GM18870 (cell line): ENCODE measurements around the gene PHLDA2.
"Not testable (repeated sequence)": the region's sequence is repeated elsewhere in the genome, so short reads cannot be mapped to it uniquely, and the experiment has no call there.

Experiments used
- ATAC-seq: cut with Tn5 transposase; IDR thresholded peaks from one replicate; pipeline ENCODE4 v1.9.1; 2021; ENCODE audit warnings: moderate library complexity; ENCODE audit not compliant: unreplicated experiment

The PHLDA2 gene

DNA sequence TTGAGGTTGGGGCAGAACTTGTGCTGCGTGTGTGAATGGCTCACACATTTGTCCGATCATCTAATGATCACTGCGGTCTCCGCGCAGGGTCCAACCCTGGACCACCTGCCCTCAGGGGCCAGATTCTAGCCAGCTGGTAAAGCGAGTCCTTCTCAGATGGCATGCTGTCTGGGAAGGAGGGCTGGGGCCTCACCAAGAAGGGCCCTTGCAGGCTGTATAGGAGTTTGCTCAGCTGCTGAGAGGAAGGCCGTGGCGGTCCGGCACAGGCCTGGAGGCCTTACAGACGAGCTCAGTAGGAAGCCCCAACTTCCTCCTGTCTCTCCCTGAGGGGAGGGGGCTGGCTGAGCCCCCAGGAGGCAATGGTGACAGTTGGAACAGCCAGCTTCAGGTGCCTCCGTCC lies 13.7 kb downstream of the PHLDA2 start:
- no peak for ATAC-seq

DNA sequence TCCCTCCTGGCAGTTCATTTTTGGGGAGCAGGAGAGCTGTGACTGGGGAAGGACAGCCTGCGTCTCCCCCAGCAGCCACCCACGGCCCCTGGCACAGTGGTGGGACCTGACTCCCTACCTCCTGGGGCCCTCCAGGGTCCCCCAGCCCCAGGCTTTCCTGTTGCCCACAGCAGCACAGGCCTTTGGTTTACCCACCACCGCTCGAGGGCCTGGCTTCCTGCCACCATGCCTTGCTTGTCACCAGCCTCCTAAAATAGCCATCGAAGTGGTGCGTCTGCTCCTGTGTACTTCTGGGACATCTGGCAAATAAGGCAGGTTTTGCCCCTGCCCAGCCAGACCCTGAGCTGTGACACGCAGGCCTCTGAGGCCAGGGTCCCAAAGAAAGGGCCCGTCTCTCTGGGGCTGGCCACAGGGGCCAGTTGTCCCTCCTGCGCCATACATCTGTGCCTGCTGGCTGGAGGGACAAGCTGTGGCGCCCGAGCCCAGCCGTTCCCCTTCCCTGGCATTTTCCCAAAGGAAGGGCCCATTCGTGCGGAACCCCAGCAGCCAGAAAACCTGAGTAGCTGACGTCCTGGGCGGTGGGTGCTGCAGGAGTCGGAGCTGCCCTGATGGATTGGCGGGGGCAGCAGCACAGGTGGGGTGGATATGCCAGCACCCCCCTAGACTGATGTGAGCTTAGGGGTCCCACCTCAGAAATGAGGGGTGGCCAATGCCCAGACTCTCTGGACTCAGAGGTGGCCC lies 14.6 kb downstream of the PHLDA2 start:
- no peak for ATAC-seq

- ATAC-seq: no peak
Observed at GRCh38 chr11:2913776-2914175, 15.4 kb downstream of the PHLDA2 start.

GRCh38 chr11:2913019-2913431 lies 16.2 kb downstream of the PHLDA2 start:
- ATAC-seq: no peak

DNA sequence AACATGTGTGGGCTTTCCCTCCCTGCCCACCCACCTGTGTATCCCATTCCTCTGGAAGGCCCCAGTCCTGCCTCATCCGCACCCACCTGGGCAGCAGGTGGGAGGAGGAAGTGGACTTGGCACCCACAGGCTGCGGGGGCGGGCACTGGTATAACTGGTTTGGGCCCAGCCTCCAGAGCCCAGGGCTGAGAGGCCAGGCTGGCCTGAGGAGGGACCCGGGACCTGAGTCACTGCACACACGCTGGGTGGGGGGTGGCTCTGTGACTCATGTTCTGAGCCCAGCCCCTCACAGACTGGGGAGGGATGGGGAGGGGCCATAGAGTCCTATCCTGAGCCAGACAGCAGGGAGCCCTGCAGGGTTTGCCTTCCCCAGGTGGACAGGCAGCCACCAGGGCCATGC lies 16.7 kb downstream of the PHLDA2 start:
- ATAC-seq: no peak

DNA sequence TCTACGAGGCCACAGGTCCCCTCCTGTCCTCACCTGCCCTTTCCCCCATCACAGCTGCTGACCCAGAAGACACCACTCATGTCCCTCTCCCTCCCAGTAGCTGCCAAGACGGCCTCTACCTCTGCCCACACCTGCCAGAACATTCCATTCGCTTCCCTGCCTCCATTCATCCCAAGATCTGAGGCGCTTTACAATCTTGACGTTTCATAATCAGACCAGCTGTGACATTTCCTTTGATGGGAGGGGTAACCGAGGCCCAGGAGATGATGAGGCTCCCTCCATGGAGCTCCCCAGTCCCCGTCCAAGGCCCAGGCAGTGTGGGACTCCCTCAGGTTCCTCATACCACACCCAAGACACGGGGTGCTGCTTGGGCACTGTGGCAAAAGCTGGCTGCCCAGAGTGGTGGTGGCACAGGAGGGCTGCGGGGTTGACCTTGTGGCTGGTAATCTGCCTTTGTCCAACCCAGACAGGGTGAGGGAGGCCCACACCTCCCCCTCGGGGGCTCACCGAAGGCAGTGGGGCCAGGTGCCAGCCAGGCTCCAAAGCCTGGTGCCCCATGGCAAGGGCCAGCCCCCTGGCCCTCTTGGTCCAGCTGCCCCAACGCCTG lies 17.3 kb downstream of the PHLDA2 start:
- ATAC-seq: no peak

GRCh38 chr11:2911088-2911784 lies 18.0 kb downstream of the PHLDA2 start:
- no peak for ATAC-seq

GRCh38 chr11:2910401-2910955 lies 18.7 kb downstream of the PHLDA2 start:
- no peak for ATAC-seq

GRCh38 chr11:2909133-2909902 lies 19.9 kb downstream of the PHLDA2 start:
- ATAC-seq: no peak

GRCh38 chr11:2908130-2908529 lies 21.1 kb downstream of the PHLDA2 start:
- ATAC-seq: no peak

GRCh38 chr11:2905299-2905698 lies 23.9 kb downstream of the PHLDA2 start:
- ATAC-seq: not testable (repeated sequence)

GRCh38 chr11:2904153-2905052 lies 24.8 kb downstream of the PHLDA2 start:
- no peak for ATAC-seq

GRCh38 chr11:2903672-2904011 lies 25.6 kb downstream of the PHLDA2 start:
- no peak for ATAC-seq

DNA sequence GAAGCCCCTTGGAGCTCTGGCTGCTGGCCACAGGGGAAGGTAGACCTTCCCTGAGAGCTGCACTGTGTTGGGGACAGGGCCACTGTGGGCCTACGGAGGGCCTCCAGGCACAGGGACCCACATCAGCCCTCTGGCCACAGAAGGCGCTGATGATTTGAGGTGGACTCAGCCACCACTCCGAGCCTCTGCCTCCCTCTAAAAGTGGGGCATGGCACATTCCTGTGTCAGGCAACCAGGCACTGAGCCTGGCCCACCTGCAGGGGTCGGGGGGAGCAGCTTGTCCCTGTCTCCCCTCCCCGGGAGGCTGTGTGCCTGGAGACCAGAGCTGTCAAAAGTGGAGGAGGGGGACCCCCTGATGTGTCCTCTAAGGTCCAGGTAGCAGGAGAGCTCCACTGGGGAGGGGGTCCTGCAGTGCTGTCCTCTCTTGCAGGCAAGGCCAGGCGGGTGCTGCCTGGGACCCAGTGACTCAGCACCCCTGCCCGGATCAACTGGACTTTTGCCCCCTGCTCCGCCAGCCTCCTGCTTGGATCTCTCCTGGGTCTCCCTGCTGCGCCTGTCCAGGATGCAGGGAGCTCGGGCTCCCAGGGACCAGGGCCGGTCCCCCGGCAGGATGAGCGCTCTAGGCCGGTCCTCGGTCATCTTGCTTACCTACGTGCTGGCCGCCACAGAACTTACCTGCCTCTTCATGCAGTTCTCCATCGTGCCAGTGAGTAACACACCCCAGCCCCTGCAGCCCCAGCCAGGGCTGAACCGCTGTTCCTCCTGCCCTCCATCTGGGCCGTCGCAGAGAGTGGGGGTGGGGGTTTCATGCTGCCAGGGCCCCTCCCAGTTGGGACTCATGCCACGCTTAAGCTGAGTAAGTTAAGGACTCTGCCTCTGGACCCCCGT lies 26.2 kb downstream of the PHLDA2 start:
- peak; percentile 2 for ATAC-seq

DNA sequence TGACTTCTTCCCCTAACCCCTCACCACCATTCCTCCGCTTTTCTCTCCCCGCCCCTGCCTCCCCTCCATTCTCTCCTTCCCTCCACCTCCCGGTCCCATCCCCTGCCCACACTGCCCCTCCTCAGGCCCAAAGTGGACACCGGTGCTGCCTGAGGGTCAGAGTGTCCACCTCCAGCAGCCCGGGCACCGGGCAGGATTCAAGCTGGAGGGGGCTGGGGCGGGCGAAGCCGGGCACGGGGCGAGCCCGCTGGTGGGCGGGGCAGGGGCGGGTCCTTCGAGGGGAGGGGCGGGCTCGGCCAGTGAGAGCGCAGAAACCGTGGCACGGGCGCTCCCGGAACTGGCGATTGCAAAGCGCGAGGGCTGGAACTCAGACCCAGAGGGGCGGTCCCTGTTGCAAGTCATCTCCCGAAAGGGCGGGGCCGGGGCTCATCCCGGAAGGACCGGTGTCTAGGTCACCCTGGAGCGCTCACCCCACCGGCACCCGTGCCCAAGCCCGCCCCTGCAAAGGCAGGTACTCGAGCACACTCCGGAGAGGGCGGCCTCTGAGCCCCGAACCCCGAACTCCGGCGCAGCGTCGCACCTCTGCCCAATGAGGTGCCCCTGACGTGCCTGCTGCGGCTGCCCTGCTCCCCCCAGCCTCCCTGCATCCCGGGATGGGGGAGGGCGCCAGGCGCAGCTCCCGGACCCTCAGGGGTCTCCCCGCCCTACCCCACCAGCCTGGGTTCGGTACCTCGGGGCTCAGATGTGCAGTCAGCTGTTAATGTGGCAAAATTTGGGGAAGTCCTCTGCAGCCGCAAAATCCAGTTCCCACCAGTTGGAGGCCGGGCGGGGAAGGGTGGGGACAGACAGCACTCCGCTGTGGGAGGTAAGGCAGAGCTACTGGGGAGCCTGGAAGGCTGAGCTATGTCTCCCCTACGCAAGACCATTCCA lies 27.1 kb downstream of the PHLDA2 start:
- ATAC-seq: peak; percentile 81

- no peak for ATAC-seq
Observed at GRCh38 chr11:2901196-2901796, 27.9 kb downstream of the PHLDA2 start.

GRCh38 chr11:2899080-2899783 lies 30.0 kb downstream of the PHLDA2 start:
- no peak for ATAC-seq
